ENCODE measurements around the gene DSTYK. TPM values are rescaled to one million over a fixed set of nuclear protein-coding genes. Genes with fewer than 3 reads are reported as not detected.

DSTYK gene
- total and polyA plus RNA-seq, 7 donors, result 1.6 to 13.3 (median 9.1) TPM

DNA sequence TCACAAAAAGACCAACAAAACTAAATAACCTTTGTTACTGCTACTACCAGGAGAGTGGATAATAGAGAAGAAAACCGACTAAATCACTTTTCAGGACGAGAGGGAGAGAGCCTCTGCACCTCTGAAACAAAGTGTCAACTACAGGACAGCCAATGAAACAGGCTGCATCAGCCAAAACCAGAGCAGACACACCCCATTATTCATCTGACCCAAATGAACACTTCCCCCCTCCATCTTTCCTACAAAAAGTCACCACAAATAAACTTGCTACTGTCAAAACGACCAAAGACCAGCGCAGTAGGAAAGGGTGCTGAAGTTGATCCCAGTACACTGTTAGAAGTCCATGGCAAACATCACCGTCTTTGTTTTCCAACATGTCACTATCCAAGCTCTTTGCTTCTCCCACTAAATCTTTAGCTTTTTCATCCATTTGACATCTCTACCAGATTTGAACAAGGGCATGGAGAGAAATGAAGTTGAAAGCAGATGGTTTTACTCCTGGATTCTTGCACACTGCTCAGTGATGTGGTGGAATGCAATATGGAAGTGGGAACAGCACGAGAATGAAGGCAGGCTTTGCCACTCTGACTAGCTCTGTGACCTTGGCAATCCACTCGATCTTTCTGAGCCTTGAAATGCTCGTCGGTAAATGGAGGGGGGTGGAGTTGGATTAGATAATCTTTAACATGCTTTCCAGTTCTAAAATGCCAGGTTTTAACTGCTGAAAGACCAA is 20.5 kb downstream of the DSTYK start:
- no peaks in the 10 kb centered on the region for H3K9me3 ChIP-seq
- H3K27me3 ChIP-seq, result no peaks in the 10 kb centered on the region
- H3K27ac ChIP-seq, result peak overlapping the region in 1 of 4 donors; percentile 51
- WGBS, 2 donors, result 53 to 61% methylated on average over 9 of the region's 9 CpGs
- intact Hi-C loops (cut with DNase I), result no loop called here
- H3K4me1 ChIP-seq, result peaks cover 0 to 29% (median 17%) of the 10 kb centered on the region in 4 donors
- peaks cover 0 to 4% (median 0%) of the 10 kb centered on the region in 4 donors for H3K36me3 ChIP-seq
- H3K4me3 ChIP-seq, result no peak overlapping the region
- no peak for DNase-seq
- TF ChIP-seq, protein P1, sequence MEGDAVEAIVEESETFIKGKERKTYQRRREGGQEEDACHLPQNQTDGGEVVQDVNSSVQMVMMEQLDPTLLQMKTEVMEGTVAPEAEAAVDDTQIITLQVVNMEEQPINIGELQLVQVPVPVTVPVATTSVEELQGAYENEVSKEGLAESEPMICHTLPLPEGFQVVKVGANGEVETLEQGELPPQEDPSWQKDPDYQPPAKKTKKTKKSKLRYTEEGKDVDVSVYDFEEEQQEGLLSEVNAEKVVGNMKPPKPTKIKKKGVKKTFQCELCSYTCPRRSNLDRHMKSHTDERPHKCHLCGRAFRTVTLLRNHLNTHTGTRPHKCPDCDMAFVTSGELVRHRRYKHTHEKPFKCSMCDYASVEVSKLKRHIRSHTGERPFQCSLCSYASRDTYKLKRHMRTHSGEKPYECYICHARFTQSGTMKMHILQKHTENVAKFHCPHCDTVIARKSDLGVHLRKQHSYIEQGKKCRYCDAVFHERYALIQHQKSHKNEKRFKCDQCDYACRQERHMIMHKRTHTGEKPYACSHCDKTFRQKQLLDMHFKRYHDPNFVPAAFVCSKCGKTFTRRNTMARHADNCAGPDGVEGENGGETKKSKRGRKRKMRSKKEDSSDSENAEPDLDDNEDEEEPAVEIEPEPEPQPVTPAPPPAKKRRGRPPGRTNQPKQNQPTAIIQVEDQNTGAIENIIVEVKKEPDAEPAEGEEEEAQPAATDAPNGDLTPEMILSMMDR (IDR thresholded peaks at IDR 0.05), result no peak
- TF ChIP-seq POLR2A (IDR thresholded peaks at IDR 0.05) (no peak), EP300 (IDR thresholded peaks at IDR 0.05) (no peak), POLR2AphosphoS5 (IDR thresholded peaks at IDR 0.05) (no peak)

DNA sequence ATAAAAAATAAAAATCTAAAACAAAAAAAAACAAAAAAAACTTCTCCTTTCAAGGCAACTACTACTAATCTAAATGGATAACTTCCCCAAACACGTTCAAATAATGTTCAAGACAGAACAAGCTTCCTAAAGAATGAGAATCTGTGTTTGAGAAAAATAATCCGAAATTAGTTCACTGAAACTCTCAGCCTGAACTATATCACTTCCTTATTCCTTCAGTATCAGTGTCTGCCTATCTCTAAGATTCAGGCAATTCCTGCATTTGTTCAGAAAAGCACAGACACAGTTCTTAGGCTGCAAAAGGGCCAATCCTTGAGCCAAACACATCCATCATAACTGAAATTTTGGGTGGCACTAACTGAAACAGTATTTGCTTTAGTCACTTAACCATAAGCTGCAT is 22.4 kb downstream of the DSTYK start:
- TF ChIP-seq EP300 (IDR thresholded peaks at IDR 0.05), result no peak
- TF ChIP-seq, protein P1 (IDR thresholded peaks at IDR 0.05), result no peak
- no peak for TF ChIP-seq POLR2AphosphoS5 (IDR thresholded peaks at IDR 0.05)
- TF ChIP-seq POLR2A (IDR thresholded peaks at IDR 0.05), result no peak
- Histone ChIP-seq H3K4me3 (no peak overlapping the region), H3K9me3 (no peaks in the 10 kb centered on the region), H3K27me3 (no peaks in the 10 kb centered on the region), H3K4me1 (peaks cover 0 to 26% (median 18%) of the 10 kb centered on the region in 4 donors), H3K27ac (no peak overlapping the region), H3K36me3 (peaks cover 0 to 4% (median 0%) of the 10 kb centered on the region in 4 donors)
- no peak for DNase-seq
- 63 to 87% methylated on average over 2 of the region's 2 CpGs for WGBS, 2 donors
- intact Hi-C loops (cut with DNase I), result no loop called here

DNA sequence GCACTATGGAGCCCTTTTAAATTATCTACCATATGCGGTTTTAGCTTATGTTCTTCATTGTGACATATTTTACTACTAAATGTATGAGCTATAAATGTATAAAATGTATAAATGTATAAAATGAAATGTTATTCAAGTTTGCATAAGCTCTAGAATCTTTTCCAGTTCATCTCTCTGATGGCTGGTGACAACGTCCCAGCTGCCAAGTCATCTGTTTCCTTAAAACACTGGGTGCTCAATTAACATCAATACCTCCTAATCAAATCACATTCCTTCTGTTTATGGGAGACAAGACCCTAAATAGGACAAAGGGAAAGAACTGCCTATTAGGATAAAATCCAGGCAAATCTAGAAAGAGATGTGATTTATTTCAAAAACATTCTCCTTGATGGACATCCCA is 22.9 kb downstream of the DSTYK start:
- H3K27me3 ChIP-seq, result no peaks in the 10 kb centered on the region
- no peak for TF ChIP-seq EP300 (IDR thresholded peaks at IDR 0.05)
- no peak for TF ChIP-seq POLR2A (IDR thresholded peaks at IDR 0.05)
- TF ChIP-seq, protein P1 (IDR thresholded peaks at IDR 0.05), result no peak
- TF ChIP-seq POLR2AphosphoS5 (IDR thresholded peaks at IDR 0.05), result no peak
- H3K27ac ChIP-seq, result no peak overlapping the region
- H3K9me3 ChIP-seq, result no peaks in the 10 kb centered on the region
- WGBS, 2 donors, result 67 to 87% methylated on average over 2 of the region's 2 CpGs
- intact Hi-C loops (cut with DNase I), result no loop called here
- peaks cover 0 to 31% (median 23%) of the 10 kb centered on the region in 4 donors for H3K4me1 ChIP-seq
- peaks cover 0 to 4% (median 0%) of the 10 kb centered on the region in 4 donors for H3K36me3 ChIP-seq
- DNase-seq, result no peak
- H3K4me3 ChIP-seq, result no peak overlapping the region

DNA sequence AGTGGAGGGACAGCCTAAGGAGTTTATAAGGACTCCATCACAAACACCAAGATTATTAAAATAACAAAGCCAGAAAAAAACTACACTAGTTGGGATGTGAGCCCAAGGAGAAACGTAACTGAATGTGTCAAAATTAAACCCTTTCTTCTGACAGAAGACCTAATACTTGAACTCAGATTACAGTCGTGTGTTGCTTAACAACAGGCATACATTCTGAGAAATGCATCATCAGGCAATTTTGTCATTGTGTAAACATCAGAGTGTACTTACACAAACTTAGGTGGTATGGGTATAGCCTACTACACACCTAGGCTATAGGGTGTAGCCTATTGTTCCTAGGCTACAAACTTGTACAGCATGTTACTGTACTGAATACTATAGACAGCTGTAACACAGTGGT is 23.4 kb downstream of the DSTYK start:
- peaks cover 0 to 36% (median 28%) of the 10 kb centered on the region in 4 donors for H3K4me1 ChIP-seq
- H3K27ac ChIP-seq, result no peak overlapping the region
- H3K27me3 ChIP-seq, result no peaks in the 10 kb centered on the region
- no peak overlapping the region for H3K4me3 ChIP-seq
- peaks cover 0 to 4% (median 0%) of the 10 kb centered on the region in 4 donors for H3K36me3 ChIP-seq
- no peak for DNase-seq
- no peaks in the 10 kb centered on the region for H3K9me3 ChIP-seq
- TF ChIP-seq POLR2A (IDR thresholded peaks at IDR 0.05), result no peak
- no peak for TF ChIP-seq POLR2AphosphoS5 (IDR thresholded peaks at IDR 0.05)
- no peak for TF ChIP-seq EP300 (IDR thresholded peaks at IDR 0.05)
- TF ChIP-seq, protein P1 (IDR thresholded peaks at IDR 0.05), result no peak
- 59 to 75% methylated on average over 2 of the region's 2 CpGs for WGBS, 2 donors
- intact Hi-C loops (cut with DNase I), result no loop called here
